GM19468 (cell line): Measurements from ENCODE around the gene CNNM4.

ENCODE experiments used
- ATAC-seq: cut with Tn5 transposase; IDR thresholded peaks from one replicate; pipeline ENCODE4 v1.9.1; 2021; ENCODE audit warnings: mild to moderate bottlenecking, moderate library complexity, moderate number of reproducible peaks; ENCODE audit not compliant: unreplicated experiment; ENCODE audit errors: extremely low read depth

CNNM4 gene

GRCh38 chr2:96826546-96827278 is 66.0 kb downstream of the CNNM4 start:
- no peak for ATAC-seq

GRCh38 chr2:96828436-96828835 is 67.7 kb downstream of the CNNM4 start:
- ATAC-seq, result no peak

- ATAC-seq, result no peak
These were observed 68.2 kb downstream of the CNNM4 start for GRCh38 chr2:96828874-96829273.

GRCh38 chr2:96830044-96830562 is 69.4 kb downstream of the CNNM4 start:
- no peak for ATAC-seq

GRCh38 chr2:96831679-96832078 is 71.0 kb downstream of the CNNM4 start:
- ATAC-seq, result no peak

- no peak for ATAC-seq
These were observed 71.7 kb downstream of the CNNM4 start for GRCh38 chr2:96832408-96832753.

GRCh38 chr2:96832754-96833507 is 72.2 kb downstream of the CNNM4 start:
- ATAC-seq, result no peak

GRCh38 chr2:96835830-96836229 is 75.1 kb downstream of the CNNM4 start:
- ATAC-seq, result no peak

GRCh38 chr2:96837575-96837974 is 76.9 kb downstream of the CNNM4 start:
- no peak for ATAC-seq

GRCh38 chr2:96838345-96839292 is 77.9 kb downstream of the CNNM4 start:
- ATAC-seq, result no peak

GRCh38 chr2:96839293-96839874 is 78.7 kb downstream of the CNNM4 start:
- ATAC-seq, result peak; percentile 41

GRCh38 chr2:96839875-96840850 is 79.5 kb downstream of the CNNM4 start:
- ATAC-seq, result no peak

GRCh38 chr2:96841701-96842495 is 81.2 kb downstream of the CNNM4 start:
- ATAC-seq, result no peak

GRCh38 chr2:96842600-96842999 is 81.9 kb downstream of the CNNM4 start:
- ATAC-seq, result no peak

GRCh38 chr2:96843538-96844268 is 83.0 kb downstream of the CNNM4 start, which contains the start of gene ANKRD23:
ANKRD23 (minus strand) TSS chr2:96844021; CDS start chr2:96843992, 29 bp downstream.
- ATAC-seq, result no peak

- no peak for ATAC-seq
These were observed 83.7 kb downstream of the CNNM4 start for GRCh38 chr2:96844405-96844808.

- ATAC-seq, result no peak
These were observed 86.1 kb downstream of the CNNM4 start for GRCh38 chr2:96846825-96847224.
